GM12873 (cell line): ENCODE measurements around the gene FGF14.

Experiments
- TF ChIP-seq, protein P1 (sequence below): IDR thresholded peaks from 2 replicates; pipeline ENCODE4 v1.5.1; 2012; ENCODE audit warnings: low read depth, mild to moderate bottlenecking, moderate library complexity, low read length, control low read depth; ENCODE audit not compliant: insufficient read depth; ENCODE audit errors: missing control alignments

FGF14 gene

DNA sequence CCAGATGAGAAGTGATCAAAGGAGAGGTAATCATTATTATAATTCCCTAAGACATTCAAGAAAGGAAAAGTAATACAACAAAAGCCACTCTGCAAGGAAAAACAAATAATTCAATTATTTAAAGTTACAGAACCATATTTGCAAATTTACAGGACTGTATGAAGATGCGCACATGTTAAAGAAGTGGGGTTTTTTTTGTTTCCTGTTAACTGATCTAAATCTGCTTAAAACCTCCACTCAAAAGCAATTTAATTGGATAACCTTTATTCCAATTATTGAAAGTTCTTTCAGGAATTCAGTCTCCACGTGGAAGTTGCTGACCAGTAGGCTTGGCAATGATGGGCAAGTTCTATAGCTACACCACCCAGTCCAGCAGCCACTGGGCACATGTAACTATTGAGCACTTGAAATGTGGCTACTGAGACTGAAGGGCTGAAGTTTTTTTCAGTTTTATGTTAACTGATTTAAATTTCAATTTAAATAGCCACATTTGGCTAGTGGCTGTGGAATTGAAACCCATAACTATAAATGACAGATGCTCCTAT, 232.3 kb downstream of the FGF14 start:
- TF ChIP-seq, protein P1, sequence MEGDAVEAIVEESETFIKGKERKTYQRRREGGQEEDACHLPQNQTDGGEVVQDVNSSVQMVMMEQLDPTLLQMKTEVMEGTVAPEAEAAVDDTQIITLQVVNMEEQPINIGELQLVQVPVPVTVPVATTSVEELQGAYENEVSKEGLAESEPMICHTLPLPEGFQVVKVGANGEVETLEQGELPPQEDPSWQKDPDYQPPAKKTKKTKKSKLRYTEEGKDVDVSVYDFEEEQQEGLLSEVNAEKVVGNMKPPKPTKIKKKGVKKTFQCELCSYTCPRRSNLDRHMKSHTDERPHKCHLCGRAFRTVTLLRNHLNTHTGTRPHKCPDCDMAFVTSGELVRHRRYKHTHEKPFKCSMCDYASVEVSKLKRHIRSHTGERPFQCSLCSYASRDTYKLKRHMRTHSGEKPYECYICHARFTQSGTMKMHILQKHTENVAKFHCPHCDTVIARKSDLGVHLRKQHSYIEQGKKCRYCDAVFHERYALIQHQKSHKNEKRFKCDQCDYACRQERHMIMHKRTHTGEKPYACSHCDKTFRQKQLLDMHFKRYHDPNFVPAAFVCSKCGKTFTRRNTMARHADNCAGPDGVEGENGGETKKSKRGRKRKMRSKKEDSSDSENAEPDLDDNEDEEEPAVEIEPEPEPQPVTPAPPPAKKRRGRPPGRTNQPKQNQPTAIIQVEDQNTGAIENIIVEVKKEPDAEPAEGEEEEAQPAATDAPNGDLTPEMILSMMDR, result no peak

DNA sequence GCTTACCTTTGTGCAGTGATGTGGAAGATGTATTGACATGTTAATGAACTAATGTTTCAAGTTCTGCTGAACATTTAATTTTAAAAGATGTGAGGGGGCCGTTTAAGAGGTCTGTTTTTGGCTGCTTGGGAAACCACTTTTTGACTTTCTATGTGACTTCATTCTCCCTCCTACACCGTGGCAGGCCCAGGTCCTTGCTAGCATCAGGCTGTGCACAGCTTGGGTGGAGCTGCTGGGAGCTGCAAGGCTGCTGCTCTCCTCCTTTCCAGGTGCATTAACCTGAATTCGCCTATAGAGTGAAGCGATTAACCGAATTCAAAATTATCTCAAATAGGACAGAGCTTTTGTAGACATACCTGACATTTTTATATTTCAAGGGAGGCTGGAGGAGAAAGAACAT, 249.1 kb downstream of the FGF14 start:
- TF ChIP-seq, protein P1, result no peak

DNA sequence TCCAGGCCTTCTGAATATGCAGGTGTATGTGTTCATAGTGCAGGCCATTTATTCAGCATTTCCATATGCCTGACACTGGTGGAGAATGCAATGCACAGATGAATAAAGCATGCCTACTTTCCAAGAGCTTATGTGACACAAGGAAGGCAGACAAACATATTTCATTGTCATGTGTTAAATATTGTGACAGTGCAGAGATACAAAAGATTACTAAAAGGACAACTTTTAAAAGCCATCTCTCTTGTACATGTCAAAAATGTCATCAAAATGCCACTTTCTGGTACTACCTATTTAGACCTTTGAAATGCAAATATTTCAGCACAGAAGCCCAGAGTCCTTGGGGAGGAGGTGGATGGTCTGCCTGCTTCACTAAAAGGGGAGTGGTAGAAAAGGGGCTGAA, 254.5 kb downstream of the FGF14 start:
- TF ChIP-seq, protein P1, result no peak

DNA sequence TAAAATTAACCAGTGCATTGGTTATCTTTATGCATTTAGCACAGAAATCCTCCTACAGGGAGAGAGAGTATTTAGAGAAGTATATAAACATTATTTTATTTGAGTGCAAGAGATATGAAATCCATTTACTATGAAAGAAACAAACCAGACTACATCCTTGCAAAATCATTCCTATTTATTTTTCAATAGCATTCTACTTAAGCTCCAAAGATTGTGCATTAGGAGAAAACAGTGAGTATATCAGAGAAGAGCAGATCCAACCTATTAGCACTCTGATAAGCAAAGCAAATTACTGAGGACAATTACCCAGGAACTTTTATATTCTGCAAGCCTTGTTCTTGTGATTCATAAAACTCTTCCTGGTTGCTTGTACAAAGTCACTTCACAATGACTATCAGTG, 256.1 kb downstream of the FGF14 start:
- TF ChIP-seq, protein P1, result no peak

DNA sequence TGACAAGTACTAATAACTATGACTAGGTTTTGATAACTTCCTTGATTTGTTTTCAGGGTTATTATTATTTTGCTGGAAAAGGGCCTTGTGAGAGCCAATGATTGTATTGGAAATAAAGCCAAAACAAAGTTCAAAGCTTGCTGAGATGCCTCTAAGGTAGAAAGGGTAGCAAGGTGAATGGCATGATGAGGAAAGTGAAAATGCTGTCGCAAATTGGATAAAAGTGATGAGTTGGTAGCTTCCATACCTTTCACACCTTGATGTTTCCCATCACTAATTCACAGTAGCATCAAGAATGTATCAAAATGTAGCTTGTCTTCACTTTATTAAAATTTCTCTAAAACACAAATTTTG, 259.4 kb downstream of the FGF14 start:
- TF ChIP-seq, protein P1, result no peak

DNA sequence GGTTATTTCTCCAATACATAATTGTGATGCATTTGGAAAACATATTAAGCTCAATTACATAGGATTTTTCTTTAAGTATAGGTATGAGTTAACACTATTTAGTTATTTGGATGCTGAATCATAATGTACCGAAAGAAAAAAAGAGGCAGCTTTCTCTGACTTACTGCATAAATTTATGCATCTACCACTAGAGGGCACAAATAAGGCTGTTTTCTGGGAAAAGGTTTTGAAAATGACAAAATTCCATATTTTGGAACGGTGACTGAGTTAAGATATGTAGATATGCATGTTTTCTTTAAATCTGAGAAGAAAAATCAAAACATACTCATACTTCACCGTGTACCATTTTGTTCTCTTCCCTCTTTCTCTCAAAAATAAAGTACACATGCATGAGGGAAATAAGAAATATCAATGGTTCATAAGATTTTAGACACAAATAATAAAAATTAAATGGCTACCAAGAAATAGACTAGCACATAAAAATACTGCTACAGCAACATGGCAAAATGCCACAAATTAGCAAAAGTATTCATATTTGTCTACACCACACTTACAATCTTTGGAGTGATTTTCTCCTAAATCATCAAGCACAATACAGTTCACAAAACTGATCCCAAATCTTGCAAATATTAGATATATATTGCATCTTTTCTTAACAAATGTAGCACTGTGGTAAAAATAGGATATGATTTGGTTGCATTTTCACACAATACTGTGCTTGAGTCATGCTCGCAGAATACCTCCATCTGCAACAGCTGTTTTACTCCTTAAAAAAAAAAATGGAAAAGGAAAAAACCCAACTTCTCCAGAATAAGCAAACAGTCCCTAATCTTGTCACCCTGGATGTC, 260.0 kb downstream of the FGF14 start:
- TF ChIP-seq, protein P1, result peak; percentile 58

DNA sequence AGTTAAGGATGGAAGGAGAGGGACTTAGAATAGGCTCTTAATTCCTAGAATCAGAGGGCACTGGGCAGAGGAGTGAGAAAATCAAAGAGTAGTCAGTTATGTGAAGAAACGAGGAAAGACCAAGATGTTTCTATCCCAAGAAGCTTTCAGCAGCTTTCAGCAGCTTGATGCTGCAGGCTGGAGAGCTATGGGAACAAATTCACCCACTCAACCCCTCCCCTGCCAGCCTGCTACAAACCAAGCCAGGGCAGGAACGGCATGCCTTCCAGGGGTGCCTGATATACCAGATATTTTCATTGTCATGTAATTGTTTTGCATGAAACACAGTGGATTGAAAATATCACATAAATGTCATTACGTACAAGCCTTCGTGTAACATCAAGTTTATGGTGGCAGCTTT, 262.2 kb downstream of the FGF14 start:
- TF ChIP-seq, protein P1, result no peak
